Neural progenitor cell (in vitro differentiated cells): ENCODE results near the gene NKAIN2. TPM values are rescaled to one million over a fixed set of nuclear protein-coding genes. Genes with fewer than 3 reads are reported as not detected.

Experiments used
- DNase-seq: peaks from one replicate; pipeline ENCODE4 v3.0.0-alpha.2; 2016; ENCODE audit warnings: low spot score
- H2AFZ ChIP-seq: fragments of 200-600 bp; sonication (generic); replicated peaks from 2 replicates; pipeline ENCODE4 v1.6.1; 2016; ENCODE audit warnings: antibody characterized with exemption
- H3F3A ChIP-seq: fragments of 200-600 bp; sonication (generic); 2 replicates; pipeline ENCODE4 v1.6.1; 2016; ENCODE audit warnings: antibody characterized with exemption, low read depth
- H3K27ac ChIP-seq: fragments of 200-600 bp; sonication (generic); 2 replicates; pipeline ENCODE4 v1.5.1; 2016; ENCODE audit warnings: mild to moderate bottlenecking
- H3K27me3 ChIP-seq: fragments of 200-600 bp; sonication (generic); 2 replicates; pipeline ENCODE4 v1.6.1; 2016; ENCODE audit warnings: mild to moderate bottlenecking, moderate library complexity
- H3K36me3 ChIP-seq: fragments of 200-600 bp; sonication (generic); 2 replicates; pipeline ENCODE4 v1.5.1; 2016
- H3K4me1 ChIP-seq: fragments of 200-600 bp; sonication (generic); 2 replicates; pipeline ENCODE4 v1.6.1; 2016; ENCODE audit warnings: mixed run types
- H3K4me2 ChIP-seq: fragments of 200-600 bp; sonication (generic); 2 replicates; pipeline ENCODE4 v1.6.1; 2016
- H3K4me3 ChIP-seq: fragments of 200-600 bp; sonication (generic); 2 replicates; pipeline ENCODE4 v1.5.1; 2016
- H3K79me2 ChIP-seq: fragments of 200-600 bp; sonication (generic); 2 replicates; pipeline ENCODE4 v1.6.1; 2016; ENCODE audit warnings: low read depth
- H3K9ac ChIP-seq: fragments of 200-600 bp; sonication (generic); 2 replicates; pipeline ENCODE4 v1.6.1; 2016
- H3K9me3 ChIP-seq: fragments of 200-600 bp; sonication (generic); 2 replicates; pipeline ENCODE4 v1.5.1; 2016; ENCODE audit warnings: low read depth
- H4K20me1 ChIP-seq: fragments of 200-600 bp; sonication (generic); 2 replicates; pipeline ENCODE4 v1.6.1; 2016; ENCODE audit warnings: low read depth
- H3K27ac Mint-ChIP-seq: 3 replicates; pipeline ENCODE4 v1.8.0; 2021; ENCODE audit warnings: mixed read lengths
- H3K27me3 Mint-ChIP-seq: 2 replicates; pipeline ENCODE4 v1.8.0; 2022; ENCODE audit warnings: low read depth, mild to moderate bottlenecking, inconsistent platforms, moderate library complexity, mixed read lengths; ENCODE audit not compliant: insufficient read depth
- H3K36me3 Mint-ChIP-seq: 3 replicates; pipeline ENCODE4 v1.8.0; 2021; ENCODE audit warnings: mixed read lengths
- H3K4me1 Mint-ChIP-seq: 3 replicates; pipeline ENCODE4 v1.8.0; 2021; ENCODE audit warnings: mixed read lengths
- H3K4me3 Mint-ChIP-seq: 3 replicates; pipeline ENCODE4 v1.8.0; 2021; ENCODE audit warnings: mild to moderate bottlenecking, moderate library complexity, mixed read lengths
- H3K9me3 Mint-ChIP-seq: 3 replicates; pipeline ENCODE4 v1.8.0; 2020; ENCODE audit warnings: mixed read lengths
- CTCF ChIP-seq: fragments of 200-600 bp; sonication (generic); IDR thresholded peaks from 2 replicates; pipeline ENCODE4 v1.5.1; 2017; ENCODE audit warnings: antibody characterized with exemption, mild to moderate bottlenecking
- EZH2 ChIP-seq: fragments of 200-600 bp; sonication (generic); IDR thresholded peaks from 2 replicates; pipeline ENCODE4 v1.6.1; 2017; ENCODE audit warnings: antibody characterized with exemption, mild to moderate bottlenecking, moderate library complexity
- EZH2phosphoT487 ChIP-seq: fragments of 200-600 bp; sonication (generic); IDR thresholded peaks from 2 replicates; pipeline ENCODE4 v1.6.1; 2017; ENCODE audit warnings: antibody characterized with exemption
- total RNA-seq: library from RNA; depleted of rRNA; stranded (reverse); fragments of >200 nt; gene quantifications from 2 replicates; pipeline ENCODE4 v1.2.3, GENCODE V29; 2015; ENCODE audit warnings: low replicate concordance

Gene NKAIN2
- total RNA-seq, 1 donor from 2014 or later, result 0.45 TPM

- DNase-seq, result no peak
- Histone ChIP-seq H3K4me2 (no peak overlapping the region), H3K27me3 (no peaks in the 10 kb centered on the region), H3K4me1 (peaks cover 18% of the 10 kb centered on the region), H3K79me2 (no peaks in the 10 kb centered on the region), H3K36me3 (no peaks in the 10 kb centered on the region), H4K20me1 (no peaks in the 10 kb centered on the region), H3K27ac (no peak overlapping the region), H2AFZ (no peak overlapping the region), H3K9me3 (no peaks in the 10 kb centered on the region), H3K9ac (no peak overlapping the region), H3F3A (no peaks in the 10 kb centered on the region), H3K4me3 (no peak overlapping the region)
- Mint-ChIP-seq H3K4me3 (no peak overlapping the region), H3K4me1 (peaks cover 18% of the 10 kb centered on the region), H3K9me3 (no peaks in the 10 kb centered on the region), H3K36me3 (no peaks in the 10 kb centered on the region), H3K27ac (no peak overlapping the region), H3K27me3 (peaks cover 2% of the 10 kb centered on the region)
- TF ChIP-seq EZH2 (no peak), EZH2phosphoT487 (no peak), CTCF (no peak)
These were observed 993.6 kb downstream of the NKAIN2 start for GRCh38 chr6:124797224-124797623.

GRCh38 chr6:124798942-124799496 lies 995.4 kb downstream of the NKAIN2 start:
- H3K4me2 ChIP-seq, result no peak overlapping the region
- H3K9ac ChIP-seq, result no peak overlapping the region
- no peak overlapping the region for H3K4me3 ChIP-seq
- no peaks in the 10 kb centered on the region for H3F3A ChIP-seq
- H3K4me3 Mint-ChIP-seq, result no peak overlapping the region
- no peaks in the 10 kb centered on the region for H3K27me3 Mint-ChIP-seq
- H4K20me1 ChIP-seq, result no peaks in the 10 kb centered on the region
- H3K36me3 Mint-ChIP-seq, result peaks cover 2% of the 10 kb centered on the region
- H3K4me1 ChIP-seq, result peaks cover 18% of the 10 kb centered on the region
- peaks cover 18% of the 10 kb centered on the region for H3K4me1 Mint-ChIP-seq
- no peaks in the 10 kb centered on the region for H3K27me3 ChIP-seq
- no peak overlapping the region for H3K27ac Mint-ChIP-seq
- no peaks in the 10 kb centered on the region for H3K79me2 ChIP-seq
- DNase-seq, result no peak
- no peak overlapping the region for H2AFZ ChIP-seq
- no peaks in the 10 kb centered on the region for H3K9me3 ChIP-seq
- TF ChIP-seq EZH2phosphoT487 (no peak), CTCF (peak; percentile 25)
- H3K27ac ChIP-seq, result no peak overlapping the region
- no peaks in the 10 kb centered on the region for H3K36me3 ChIP-seq
- peaks cover 4% of the 10 kb centered on the region for H3K9me3 Mint-ChIP-seq

GRCh38 chr6:124799638-124800037 lies 996.0 kb downstream of the NKAIN2 start:
- H3K9me3 Mint-ChIP-seq, result peaks cover 6% of the 10 kb centered on the region
- H3K27me3 Mint-ChIP-seq, result no peaks in the 10 kb centered on the region
- H3K36me3 ChIP-seq, result no peaks in the 10 kb centered on the region
- H3K36me3 Mint-ChIP-seq, result peaks cover 2% of the 10 kb centered on the region
- no peak overlapping the region for H3K4me3 Mint-ChIP-seq
- no peaks in the 10 kb centered on the region for H4K20me1 ChIP-seq
- no peaks in the 10 kb centered on the region for H3F3A ChIP-seq
- DNase-seq, result no peak
- no peak overlapping the region for H3K27ac ChIP-seq
- no peaks in the 10 kb centered on the region for H3K9me3 ChIP-seq
- H3K27ac Mint-ChIP-seq, result no peak overlapping the region
- H3K79me2 ChIP-seq, result no peaks in the 10 kb centered on the region
- no peak overlapping the region for H3K4me3 ChIP-seq
- H3K4me1 Mint-ChIP-seq, result peaks cover 18% of the 10 kb centered on the region
- TF ChIP-seq CTCF (no peak), EZH2phosphoT487 (no peak), EZH2 (no peak)
- peaks cover 18% of the 10 kb centered on the region for H3K4me1 ChIP-seq
- H3K9ac ChIP-seq, result no peak overlapping the region
- H3K27me3 ChIP-seq, result no peaks in the 10 kb centered on the region
- no peak overlapping the region for H3K4me2 ChIP-seq
- no peak overlapping the region for H2AFZ ChIP-seq
